ENCODE measurements around the gene AGAP2.
"Not testable (repeated sequence)": the region's sequence is repeated elsewhere in the genome, so short reads cannot be mapped to it uniquely, and the experiment has no call there.

DNA sequence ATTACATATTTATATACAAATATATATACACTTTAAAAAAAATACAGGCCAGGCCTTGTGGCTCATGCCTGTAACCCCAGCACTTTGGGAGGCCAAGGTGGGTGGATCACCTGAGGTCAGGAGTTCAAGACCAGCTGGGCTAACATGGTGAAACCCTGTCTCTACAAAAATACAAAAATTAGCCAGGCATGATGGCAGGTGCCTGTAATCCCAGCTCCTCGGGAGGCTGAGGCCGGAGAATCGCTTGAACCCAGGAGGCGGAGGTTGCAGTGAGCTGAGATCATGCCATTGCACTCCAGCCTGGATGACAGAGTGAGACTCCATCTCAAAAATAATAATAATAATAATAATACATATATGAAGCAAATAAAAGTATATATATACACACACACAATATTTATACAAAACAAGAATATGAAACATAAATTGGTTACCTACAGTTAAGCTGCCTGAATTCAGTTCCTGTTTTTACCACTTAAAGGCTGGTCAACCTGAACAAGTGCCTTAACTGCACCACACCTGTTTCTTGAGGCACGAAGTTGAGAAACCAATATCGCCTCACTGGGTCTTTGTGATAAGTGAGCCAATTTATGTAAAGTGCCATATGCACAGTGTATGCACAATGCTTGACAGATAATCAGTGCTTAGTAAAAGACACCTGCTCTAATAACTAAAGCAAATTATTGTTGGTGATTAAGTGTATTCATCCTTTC is 23.4 kb downstream of the AGAP2 start:
- TF ChIP-seq, protein P1, sequence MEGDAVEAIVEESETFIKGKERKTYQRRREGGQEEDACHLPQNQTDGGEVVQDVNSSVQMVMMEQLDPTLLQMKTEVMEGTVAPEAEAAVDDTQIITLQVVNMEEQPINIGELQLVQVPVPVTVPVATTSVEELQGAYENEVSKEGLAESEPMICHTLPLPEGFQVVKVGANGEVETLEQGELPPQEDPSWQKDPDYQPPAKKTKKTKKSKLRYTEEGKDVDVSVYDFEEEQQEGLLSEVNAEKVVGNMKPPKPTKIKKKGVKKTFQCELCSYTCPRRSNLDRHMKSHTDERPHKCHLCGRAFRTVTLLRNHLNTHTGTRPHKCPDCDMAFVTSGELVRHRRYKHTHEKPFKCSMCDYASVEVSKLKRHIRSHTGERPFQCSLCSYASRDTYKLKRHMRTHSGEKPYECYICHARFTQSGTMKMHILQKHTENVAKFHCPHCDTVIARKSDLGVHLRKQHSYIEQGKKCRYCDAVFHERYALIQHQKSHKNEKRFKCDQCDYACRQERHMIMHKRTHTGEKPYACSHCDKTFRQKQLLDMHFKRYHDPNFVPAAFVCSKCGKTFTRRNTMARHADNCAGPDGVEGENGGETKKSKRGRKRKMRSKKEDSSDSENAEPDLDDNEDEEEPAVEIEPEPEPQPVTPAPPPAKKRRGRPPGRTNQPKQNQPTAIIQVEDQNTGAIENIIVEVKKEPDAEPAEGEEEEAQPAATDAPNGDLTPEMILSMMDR (IDR thresholded peaks at IDR 0.05): not testable (repeated sequence)
- TF ChIP-seq POLR2A, POLR2AphosphoS5 (IDR thresholded peaks at IDR 0.05): not testable (repeated sequence)

Data from transverse colon (tissue), 4 donors.